ENCODE results near the gene FAM161A.
"Not testable (repeated sequence)": the region's sequence is repeated elsewhere in the genome, so short reads cannot be mapped to it uniquely, and the experiment has no call there.

The FAM161A gene

GRCh38 chr2:61877571-61878245, 23.8 kb upstream of the FAM161A start:
- Histone ChIP-seq H3K9me3 (ENCODE audit: control insufficient read depth in 1 of 2, low read length in 2 of 2) (no peaks in the 10 kb centered on the region), H3K27ac (ENCODE audit: low read depth, low read length) (no peak overlapping the region), H3K9ac (ENCODE audit: low read depth in 1 of 2, low read length in 2 of 2) (no peak overlapping the region), H3K4me1 (ENCODE audit: control insufficient read depth in 1 of 2, insufficient read depth in 2 of 2, low read length in 2 of 2) (no peaks in the 10 kb centered on the region), H3K36me3 (ENCODE audit: control insufficient read depth in 1 of 2, insufficient read depth in 2 of 2, low read length in 2 of 2) (peaks cover 44 to 81% of the 10 kb centered on the region in 2 donors), H3K27me3 (ENCODE audit: control insufficient read depth in 1 of 2, insufficient read depth in 2 of 2, low read length in 2 of 2) (no peaks in the 10 kb centered on the region), H3K4me3 (ENCODE audit: low read depth in 1 of 2, low read length in 2 of 2) (no peak overlapping the region)

- H3K27ac ChIP-seq (ENCODE audit: low read depth, low read length): no peak overlapping the region
- no peaks in the 10 kb centered on the region for H3K4me1 ChIP-seq (ENCODE audit: control insufficient read depth in 1 of 2, insufficient read depth in 2 of 2, low read length in 2 of 2)
- no peaks in the 10 kb centered on the region for H3K9me3 ChIP-seq (ENCODE audit: control insufficient read depth in 1 of 2, low read length in 2 of 2)
- no peak overlapping the region for H3K4me3 ChIP-seq (ENCODE audit: low read depth in 1 of 2, low read length in 2 of 2)
- no peak overlapping the region for H3K9ac ChIP-seq (ENCODE audit: low read depth in 1 of 2, low read length in 2 of 2)
- H3K36me3 ChIP-seq (ENCODE audit: control insufficient read depth in 1 of 2, insufficient read depth in 2 of 2, low read length in 2 of 2): peaks cover 42 to 80% of the 10 kb centered on the region in 2 donors
- H3K27me3 ChIP-seq (ENCODE audit: control insufficient read depth in 1 of 2, insufficient read depth in 2 of 2, low read length in 2 of 2): no peaks in the 10 kb centered on the region
These were observed 22.5 kb upstream of the FAM161A start for GRCh38 chr2:61876400-61876799.

- H3K36me3 ChIP-seq (ENCODE audit: control insufficient read depth in 1 of 2, insufficient read depth in 2 of 2, low read length in 2 of 2): peaks cover 9 to 47% of the 10 kb centered on the region in 2 donors
- not testable (repeated sequence) for H3K4me3 ChIP-seq (ENCODE audit: low read depth in 1 of 2, low read length in 2 of 2); H3K9me3 ChIP-seq (ENCODE audit: control insufficient read depth in 1 of 2, low read length in 2 of 2)
These were observed 12.7 kb upstream of the FAM161A start for GRCh38 chr2:61866482-61867089.

GRCh38 chr2:61862085-61862484, 8.2 kb upstream of the FAM161A start:
- Histone ChIP-seq H3K27ac (ENCODE audit: low read depth, low read length) (no peak overlapping the region), H3K9me3 (ENCODE audit: control insufficient read depth in 1 of 2, low read length in 2 of 2) (no peaks in the 10 kb centered on the region), H3K9ac (ENCODE audit: low read depth in 1 of 2, low read length in 2 of 2) (no peak overlapping the region), H3K36me3 (ENCODE audit: control insufficient read depth in 1 of 2, insufficient read depth in 2 of 2, low read length in 2 of 2) (peaks cover 0 to 17% of the 10 kb centered on the region in 2 donors), H3K4me3 (ENCODE audit: low read depth in 1 of 2, low read length in 2 of 2) (no peak overlapping the region), H3K27me3 (ENCODE audit: control insufficient read depth in 1 of 2, insufficient read depth in 2 of 2, low read length in 2 of 2) (no peaks in the 10 kb centered on the region), H3K4me1 (ENCODE audit: control insufficient read depth in 1 of 2, insufficient read depth in 2 of 2, low read length in 2 of 2) (no peaks in the 10 kb centered on the region)

More at GRCh38 chr2:61866482-61867089, 12.7 kb upstream of the FAM161A start:
- H3K27ac ChIP-seq (ENCODE audit: low read depth, low read length); H3K9ac ChIP-seq (ENCODE audit: low read depth in 1 of 2, low read length in 2 of 2); H3K4me1 ChIP-seq (ENCODE audit: control insufficient read depth in 1 of 2, insufficient read depth in 2 of 2, low read length in 2 of 2); H3K27me3 ChIP-seq (ENCODE audit: control insufficient read depth in 1 of 2, insufficient read depth in 2 of 2, low read length in 2 of 2): not testable (repeated sequence)

GRCh38 chr2:61857224-61857623, 3.4 kb upstream of the FAM161A start:
- Histone ChIP-seq H3K4me3 (ENCODE audit: low read depth in 1 of 2, low read length in 2 of 2) (no peak overlapping the region), H3K27me3 (ENCODE audit: control insufficient read depth in 1 of 2, insufficient read depth in 2 of 2, low read length in 2 of 2) (no peaks in the 10 kb centered on the region), H3K4me1 (ENCODE audit: control insufficient read depth in 1 of 2, insufficient read depth in 2 of 2, low read length in 2 of 2) (peaks cover 9 to 18% of the 10 kb centered on the region in 2 donors), H3K9me3 (ENCODE audit: control insufficient read depth in 1 of 2, low read length in 2 of 2) (no peaks in the 10 kb centered on the region), H3K27ac (ENCODE audit: low read depth, low read length) (no peak overlapping the region), H3K9ac (ENCODE audit: low read depth in 1 of 2, low read length in 2 of 2) (no peak overlapping the region), H3K36me3 (ENCODE audit: control insufficient read depth in 1 of 2, insufficient read depth in 2 of 2, low read length in 2 of 2) (no peaks in the 10 kb centered on the region)

GRCh38 chr2:61855318-61855613, 1.4 kb upstream of the FAM161A start:
- Histone ChIP-seq H3K27me3 (ENCODE audit: control insufficient read depth in 1 of 2, insufficient read depth in 2 of 2, low read length in 2 of 2) (no peaks in the 10 kb centered on the region), H3K4me1 (ENCODE audit: control insufficient read depth in 1 of 2, insufficient read depth in 2 of 2, low read length in 2 of 2) (peaks cover 9 to 18% of the 10 kb centered on the region in 2 donors), H3K9me3 (ENCODE audit: control insufficient read depth in 1 of 2, low read length in 2 of 2) (no peaks in the 10 kb centered on the region), H3K27ac (ENCODE audit: low read depth, low read length) (no peak overlapping the region), H3K9ac (ENCODE audit: low read depth in 1 of 2, low read length in 2 of 2) (peak overlapping the region; percentile 58 to 71), H3K4me3 (ENCODE audit: low read depth in 1 of 2, low read length in 2 of 2) (peak overlapping the region; percentile 89 to 99), H3K36me3 (ENCODE audit: control insufficient read depth in 1 of 2, insufficient read depth in 2 of 2, low read length in 2 of 2) (no peaks in the 10 kb centered on the region)

- no peaks in the 10 kb centered on the region for H3K36me3 ChIP-seq (ENCODE audit: control insufficient read depth in 1 of 2, insufficient read depth in 2 of 2, low read length in 2 of 2)
- H3K4me3 ChIP-seq (ENCODE audit: low read depth in 1 of 2, low read length in 2 of 2): peak overlapping the region; percentile 89 to 99
- peaks cover 9 to 18% of the 10 kb centered on the region in 2 donors for H3K4me1 ChIP-seq (ENCODE audit: control insufficient read depth in 1 of 2, insufficient read depth in 2 of 2, low read length in 2 of 2)
- H3K9me3 ChIP-seq (ENCODE audit: control insufficient read depth in 1 of 2, low read length in 2 of 2): no peaks in the 10 kb centered on the region
- H3K27ac ChIP-seq (ENCODE audit: low read depth, low read length): peak overlapping the region; percentile 67
- peak overlapping the region; percentile 58 to 71 for H3K9ac ChIP-seq (ENCODE audit: low read depth in 1 of 2, low read length in 2 of 2)
- no peaks in the 10 kb centered on the region for H3K27me3 ChIP-seq (ENCODE audit: control insufficient read depth in 1 of 2, insufficient read depth in 2 of 2, low read length in 2 of 2)
These were observed 881 bp upstream of the FAM161A start for GRCh38 chr2:61854564-61855317.

- Histone ChIP-seq H3K9ac (ENCODE audit: low read depth in 1 of 2, low read length in 2 of 2) (peak overlapping the region; percentile 58 to 71), H3K4me3 (ENCODE audit: low read depth in 1 of 2, low read length in 2 of 2) (peak overlapping the region; percentile 89 to 99), H3K9me3 (ENCODE audit: control insufficient read depth in 1 of 2, low read length in 2 of 2) (no peaks in the 10 kb centered on the region), H3K27me3 (ENCODE audit: control insufficient read depth in 1 of 2, insufficient read depth in 2 of 2, low read length in 2 of 2) (no peaks in the 10 kb centered on the region), H3K27ac (ENCODE audit: low read depth, low read length) (peak overlapping the region; percentile 67), H3K4me1 (ENCODE audit: control insufficient read depth in 1 of 2, insufficient read depth in 2 of 2, low read length in 2 of 2) (peaks cover 9 to 18% of the 10 kb centered on the region in 2 donors), H3K36me3 (ENCODE audit: control insufficient read depth in 1 of 2, insufficient read depth in 2 of 2, low read length in 2 of 2) (no peaks in the 10 kb centered on the region)
These were observed 594 bp downstream of the FAM161A start for GRCh38 chr2:61853086-61853846.

- H3K27me3 ChIP-seq (ENCODE audit: control insufficient read depth in 1 of 2, insufficient read depth in 2 of 2, low read length in 2 of 2); H3K9ac ChIP-seq (ENCODE audit: low read depth in 1 of 2, low read length in 2 of 2); H3K4me3 ChIP-seq (ENCODE audit: low read depth in 1 of 2, low read length in 2 of 2); H3K9me3 ChIP-seq (ENCODE audit: control insufficient read depth in 1 of 2, low read length in 2 of 2); H3K36me3 ChIP-seq (ENCODE audit: control insufficient read depth in 1 of 2, insufficient read depth in 2 of 2, low read length in 2 of 2); H3K27ac ChIP-seq (ENCODE audit: low read depth, low read length): not testable (repeated sequence)
- peaks cover 9 to 18% of the 10 kb centered on the region in 2 donors for H3K4me1 ChIP-seq (ENCODE audit: control insufficient read depth in 1 of 2, insufficient read depth in 2 of 2, low read length in 2 of 2)
These were observed 2.6 kb downstream of the FAM161A start for GRCh38 chr2:61851270-61851669.

GRCh38 chr2:61845320-61845719, 8.5 kb downstream of the FAM161A start:
- H3K4me1 ChIP-seq (ENCODE audit: control insufficient read depth in 1 of 2, insufficient read depth in 2 of 2, low read length in 2 of 2): no peaks in the 10 kb centered on the region
- H3K36me3 ChIP-seq (ENCODE audit: control insufficient read depth in 1 of 2, insufficient read depth in 2 of 2, low read length in 2 of 2): no peaks in the 10 kb centered on the region
- H3K9ac ChIP-seq (ENCODE audit: low read depth in 1 of 2, low read length in 2 of 2): no peak overlapping the region
- no peak overlapping the region for H3K27ac ChIP-seq (ENCODE audit: low read depth, low read length)
- no peaks in the 10 kb centered on the region for H3K27me3 ChIP-seq (ENCODE audit: control insufficient read depth in 1 of 2, insufficient read depth in 2 of 2, low read length in 2 of 2)
- H3K9me3 ChIP-seq (ENCODE audit: control insufficient read depth in 1 of 2, low read length in 2 of 2): no peaks in the 10 kb centered on the region
- H3K4me3 ChIP-seq (ENCODE audit: low read depth in 1 of 2, low read length in 2 of 2): no peak overlapping the region

Data from duodenal mucosa (tissue), 2 donors.